Stimulated activated CD4-positive, alpha-beta T cell treated with anti-CD3 and anti-CD28 coated beads, Interleukin-12 subunit alpha, Interleukin-12 subunit beta, amount 100 ng/mL, for 24 hours (primary cell): ENCODE data around the gene RPL7A.
"Not testable (repeated sequence)": the region's sequence is repeated elsewhere in the genome, so short reads cannot be mapped to it uniquely, and the experiment has no call there.

ENCODE experiments used
- DNase-seq, 2 experiments: peaks; one replicate each; pipeline ENCODE4 v3.0.0-alpha.2; 2020; ENCODE audit warnings: low read depth in 2 of 2

The RPL7A gene

GRCh38 chr9:133389025-133389557, 41.1 kb downstream of the RPL7A start:
- DNase-seq = no peak

DNA sequence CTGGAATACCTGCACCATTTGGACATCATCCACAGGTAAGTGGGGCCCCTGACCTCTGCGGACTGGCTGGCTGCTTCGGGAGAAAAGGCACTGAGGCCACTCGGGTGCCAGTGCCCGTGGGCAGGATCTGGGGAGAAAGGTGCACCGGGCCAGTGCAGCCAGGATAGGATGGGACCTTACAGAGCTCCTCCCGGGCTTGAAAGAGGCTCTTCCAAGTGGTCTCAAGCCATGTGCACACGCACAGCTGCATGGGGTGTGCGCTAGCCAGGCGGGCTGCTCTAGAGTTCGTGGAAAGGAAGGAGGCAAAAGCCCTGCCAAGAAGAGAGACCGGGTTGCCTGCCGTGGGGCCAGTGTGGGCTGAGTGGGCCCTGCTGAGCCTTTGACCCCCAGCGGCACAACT, 41.5 kb downstream of the RPL7A start:
- no peak for DNase-seq

DNA sequence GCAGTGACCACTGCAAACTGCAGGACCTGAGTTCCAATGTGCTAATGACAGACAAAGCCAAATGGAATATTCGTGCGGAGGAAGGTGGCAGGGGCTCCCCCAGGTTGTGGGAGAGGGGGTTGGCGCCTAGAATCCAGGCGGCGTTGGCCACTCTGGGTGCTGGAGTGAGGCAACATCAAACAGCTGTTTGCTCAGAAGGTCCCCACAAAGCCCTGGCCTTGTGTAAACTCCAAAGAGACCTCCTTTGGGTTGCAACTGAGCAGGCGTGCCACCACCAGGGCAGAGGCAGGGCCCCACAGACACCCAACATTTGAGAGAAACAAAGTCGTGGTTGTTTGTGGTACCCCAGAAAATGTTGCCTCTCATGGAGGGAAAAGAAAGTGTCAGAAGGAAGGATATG, 42.7 kb downstream of the RPL7A start:
- no peak for DNase-seq

- DNase-seq = not testable (repeated sequence)
Observed at GRCh38 chr9:133391449-133391848, 43.4 kb downstream of the RPL7A start.

- not testable (repeated sequence) for DNase-seq
Observed at GRCh38 chr9:133392308-133392707, 44.3 kb downstream of the RPL7A start.

DNA sequence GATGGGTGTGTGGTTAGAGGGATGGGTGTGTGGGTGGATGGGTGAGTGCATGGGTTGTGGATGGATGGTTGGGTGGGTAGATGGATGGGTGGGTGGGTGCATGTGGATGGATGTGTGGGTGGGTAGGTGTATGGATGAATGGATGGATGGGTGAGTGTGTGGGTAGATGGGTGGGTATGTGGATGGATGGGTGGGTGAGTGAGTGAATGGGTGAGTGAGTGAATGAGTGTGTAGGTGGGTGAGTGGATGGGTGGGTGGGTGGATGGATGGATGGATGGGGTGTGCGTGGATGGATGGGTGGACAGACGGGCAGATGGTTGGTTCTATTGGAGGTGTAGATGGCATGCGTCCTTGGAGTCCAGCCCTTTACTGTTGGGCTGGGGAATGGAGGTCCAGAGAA, 45.4 kb downstream of the RPL7A start:
- no peak for DNase-seq

DNA sequence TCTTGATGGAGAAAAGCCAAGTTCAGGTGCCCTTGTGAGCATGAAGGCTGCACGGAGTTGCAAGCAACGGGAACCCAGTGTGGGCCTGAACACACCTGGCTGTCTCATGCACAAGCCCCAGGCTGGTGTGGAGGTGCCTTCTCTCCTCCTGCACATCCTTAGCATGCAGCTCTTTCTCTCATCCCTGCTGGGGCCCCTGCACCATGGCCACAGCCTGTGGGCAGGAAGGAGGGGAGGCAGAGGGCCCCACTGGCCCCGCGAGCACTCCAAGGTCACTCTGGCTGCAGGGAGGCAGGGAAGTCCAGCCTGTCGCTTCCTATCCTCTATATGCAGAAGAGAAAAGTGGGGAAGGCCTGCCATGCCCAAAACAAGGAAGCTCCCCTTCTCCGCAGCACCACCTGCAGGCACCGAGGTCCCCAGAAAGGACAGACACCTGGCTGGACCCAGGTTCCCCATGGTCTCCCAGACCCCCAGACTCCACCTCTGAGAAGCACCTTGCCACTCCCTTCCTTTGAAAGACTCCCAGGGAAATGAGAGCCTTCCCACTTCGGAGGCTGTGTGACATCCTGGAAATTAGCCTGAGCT, 46.8 kb downstream of the RPL7A start:
- DNase-seq = no peak

DNA sequence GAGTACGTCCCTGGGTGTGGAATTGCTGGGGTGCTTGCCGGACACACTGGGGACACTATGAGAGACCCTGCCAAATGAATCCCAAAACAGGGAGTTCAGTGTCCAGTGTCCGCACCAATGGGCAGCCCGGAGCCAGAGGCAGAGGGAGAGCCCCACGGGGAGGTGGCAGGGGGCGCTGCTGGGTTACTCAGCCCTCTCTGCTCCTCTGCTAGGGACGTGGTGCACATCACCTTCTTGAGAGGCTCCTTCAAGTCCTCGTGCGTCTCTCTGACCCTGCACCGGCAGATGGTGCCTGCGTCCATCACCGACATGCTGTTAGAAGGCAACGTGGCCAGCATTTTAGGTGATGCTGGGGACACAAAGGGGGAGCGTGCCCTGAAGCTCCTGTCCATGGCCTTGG, 48.9 kb downstream of the RPL7A start:
- no peak for DNase-seq

- DNase-seq = no peak
Observed at GRCh38 chr9:133397370-133397769, 49.4 kb downstream of the RPL7A start.

DNA sequence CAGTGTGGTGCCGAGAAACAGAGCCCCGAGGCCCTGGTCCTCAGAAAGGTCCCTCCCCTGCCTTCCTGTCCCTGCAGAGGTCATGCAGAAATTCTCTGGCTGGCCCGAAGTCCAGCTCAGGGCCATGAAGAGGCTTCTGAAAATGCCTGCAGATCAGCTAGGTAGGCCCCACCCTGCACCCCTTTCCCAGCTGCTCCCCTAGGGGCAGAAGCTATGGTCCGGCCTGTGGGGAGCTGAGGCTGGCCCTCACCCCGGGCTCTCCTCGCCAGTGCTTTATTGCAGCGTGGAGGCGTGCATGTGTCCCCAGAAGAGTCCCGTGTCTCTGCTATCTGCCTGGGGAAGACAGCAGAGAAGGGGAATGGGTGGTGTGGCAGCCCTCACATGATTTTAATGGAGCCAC, 49.9 kb downstream of the RPL7A start:
- no peak for DNase-seq

DNA sequence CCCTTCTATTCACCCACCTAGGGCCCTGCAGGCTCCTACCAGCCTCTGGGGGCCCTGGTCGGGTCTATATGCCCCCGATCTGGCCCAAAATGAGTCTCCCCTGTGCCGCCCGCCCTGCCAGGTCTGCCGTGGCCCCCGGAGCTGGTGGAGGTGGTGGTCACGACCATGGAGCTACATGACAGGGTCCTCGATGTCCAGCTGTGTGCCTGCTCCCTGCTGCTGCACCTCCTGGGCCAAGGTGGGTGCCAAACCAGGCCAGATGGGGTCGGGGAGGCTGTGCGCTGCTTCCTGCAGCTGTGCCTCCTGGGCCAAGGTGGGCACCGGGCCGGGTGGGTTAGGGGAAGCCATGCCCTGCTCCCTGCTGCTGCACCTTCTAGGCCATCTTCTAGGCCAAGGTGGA, 52.3 kb downstream of the RPL7A start:
- DNase-seq = no peak
